Large intestine (tissue), 12 donors: ENCODE results near the gene FBLIM1. TPM values are rescaled to one million over a fixed set of nuclear protein-coding genes. Genes with fewer than 3 reads are reported as not detected.

Experiments used
- DNase-seq, 2 donors: peaks; one replicate each; pipeline versions ENCODE4 v3.0.0 to v3.0.0-alpha.2; 2013
- H3K27ac ChIP-seq: one replicate; pipeline ENCODE4 v1.5.1; 2013; ENCODE audit warnings: low read length
- H3K27me3 ChIP-seq: 2 replicates; pipeline ENCODE4 v1.6.1; 2013; ENCODE audit warnings: low read length; ENCODE audit not compliant: control insufficient read depth, insufficient read depth
- H3K36me3 ChIP-seq: 2 replicates; pipeline ENCODE4 v1.6.1; 2013; ENCODE audit warnings: low read length; ENCODE audit not compliant: control insufficient read depth, insufficient read depth
- H3K4me1 ChIP-seq: one replicate; pipeline ENCODE4 v1.6.1; 2013; ENCODE audit warnings: low read length; ENCODE audit not compliant: control insufficient read depth, insufficient read depth
- H3K4me3 ChIP-seq: one replicate; pipeline ENCODE4 v1.5.1; 2013; ENCODE audit warnings: low read length
- H3K9me3 ChIP-seq: one replicate; pipeline ENCODE4 v1.6.1; 2013; ENCODE audit warnings: mild to moderate bottlenecking, low read depth, low read length, moderate library complexity; ENCODE audit not compliant: control insufficient read depth
- WGBS: methylation state at CpG from one replicate; pipeline ENCODE4 v1.1.5; 2013; ENCODE audit warnings: low lambda C conversion rate; ENCODE audit not compliant: insufficient coverage; 5-methylcytosine and 5-hydroxymethylcytosine counted together
- long read RNA-seq, 11 donors: transcript quantifications; one replicate each; lab custom pipeline, GENCODE V29; 2026
- polyA plus RNA-seq: library from polyadenylated mRNA; unstranded; fragments of 120-200 nt; gene quantifications from one replicate; pipeline ENCODE4 v1.2.1, GENCODE V29; 2013

FBLIM1 gene
- polyA plus RNA-seq: 76.8 TPM
- long read RNA-seq, donor 1, transcript FBLIM1-202 (9 exons, 3,695 nt): major isoform, 10 of 11 reads
- long read RNA-seq, donor 1, partial matches to known transcripts: 0 of 11 reads
- long read RNA-seq, donor 1, other reads (novel, unspliced or antisense): 0 of 11 reads
- long read RNA-seq, donor 2, transcript FBLIM1-202 (9 exons, 3,695 nt): major isoform, 6 of 12 reads
- long read RNA-seq, donor 2, partial matches to known transcripts: 0 of 12 reads
- long read RNA-seq, donor 2, other reads (novel, unspliced or antisense): 0 of 12 reads
- long read RNA-seq, donor 3: 0 reads
- long read RNA-seq, donor 4: 0 reads
- long read RNA-seq, donor 5, transcript FBLIM1-202 (9 exons, 3,695 nt): major isoform, 10 of 46 reads
- long read RNA-seq, donor 5, partial matches to known transcripts: 34 of 46 reads
- long read RNA-seq, donor 5, other reads (novel, unspliced or antisense): 0 of 46 reads
- long read RNA-seq, donor 6, transcript FBLIM1-202 (9 exons, 3,695 nt): major isoform, 8 of 13 reads
- long read RNA-seq, donor 6, partial matches to known transcripts: 0 of 13 reads
- long read RNA-seq, donor 6, other reads (novel, unspliced or antisense): 0 of 13 reads
- long read RNA-seq, donor 7, transcript FBLIM1-202 (9 exons, 3,695 nt): major isoform, 6 of 8 reads
- long read RNA-seq, donor 7, partial matches to known transcripts: 0 of 8 reads
- long read RNA-seq, donor 7, other reads (novel, unspliced or antisense): 0 of 8 reads
- long read RNA-seq, donor 8, transcript FBLIM1-202 (9 exons, 3,695 nt): major isoform, 11 of 16 reads
- long read RNA-seq, donor 8, partial matches to known transcripts: 0 of 16 reads
- long read RNA-seq, donor 8, other reads (novel, unspliced or antisense): 0 of 16 reads
- long read RNA-seq, donor 9, partial matches to known transcripts: 0 of 8 reads
- long read RNA-seq, donor 9, other reads (novel, unspliced or antisense): 0 of 8 reads
- long read RNA-seq, donor 10, transcript FBLIM1-202 (9 exons, 3,695 nt): major isoform, 18 of 20 reads
- long read RNA-seq, donor 10, partial matches to known transcripts: 0 of 20 reads
- long read RNA-seq, donor 10, other reads (novel, unspliced or antisense): 0 of 20 reads
- long read RNA-seq, donor 11, transcript FBLIM1-202 (9 exons, 3,695 nt): major isoform, 9 of 19 reads
- long read RNA-seq, donor 11, partial matches to known transcripts: 0 of 19 reads
- long read RNA-seq, donor 11, other reads (novel, unspliced or antisense): 5 of 19 reads

- peaks cover 4% of the 10 kb centered on the region for H3K36me3 ChIP-seq
- WGBS: no CpG with 5 or more reads among the region's 58 CpGs
- H3K9me3 ChIP-seq: no peaks in the 10 kb centered on the region
- peaks cover 52% of the 10 kb centered on the region for H3K4me1 ChIP-seq
- peak in 1 of 2 donors; percentile 62 for DNase-seq
- no peaks in the 10 kb centered on the region for H3K27me3 ChIP-seq
- H3K4me3 ChIP-seq: peak within 1 kb of the TSS; percentile 89
- peak within 1 kb of the TSS; percentile 89 for H3K27ac ChIP-seq
Measured at GRCh38 chr1:15758343-15758931, at the start of gene FBLIM1. Gene FBLIM1, plus strand, starts transcription at chr1:15758795. Its CDS starts 6,189 bp downstream, at chr1:15764984.

DNA sequence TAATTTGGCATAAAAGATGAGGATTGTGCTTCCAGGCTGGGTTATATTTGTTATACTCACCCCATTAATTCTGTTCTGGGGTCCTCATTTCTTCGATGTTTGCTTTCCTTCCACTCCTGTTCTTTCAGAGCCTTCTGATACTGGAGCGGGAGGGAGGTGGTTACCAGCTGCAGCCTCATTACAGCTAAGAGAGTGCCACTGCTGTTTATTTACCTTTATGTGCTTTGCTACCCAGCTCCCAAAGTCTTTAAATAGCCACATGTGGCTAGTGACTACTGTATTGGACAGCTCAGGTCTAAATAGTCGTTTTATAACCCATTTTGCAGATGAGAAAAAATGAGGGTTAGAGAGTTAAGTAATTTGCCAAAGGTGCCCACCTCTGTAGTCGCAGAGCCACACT lies 49.4 kb upstream of the FBLIM1 start:
- Histone ChIP-seq H3K27ac (no peak overlapping the region), H3K4me1 (no peaks in the 10 kb centered on the region), H3K36me3 (peaks cover 5% of the 10 kb centered on the region), H3K9me3 (no peaks in the 10 kb centered on the region), H3K4me3 (no peak overlapping the region), H3K27me3 (no peaks in the 10 kb centered on the region)
- no peak for DNase-seq
- no CpG with 5 or more reads among the region's 4 CpGs for WGBS

- no peak for DNase-seq
- no peak overlapping the region for H3K4me3 ChIP-seq
- H3K27me3 ChIP-seq: no peaks in the 10 kb centered on the region
- H3K9me3 ChIP-seq: no peaks in the 10 kb centered on the region
- H3K36me3 ChIP-seq: peaks cover 17% of the 10 kb centered on the region
- H3K4me1 ChIP-seq: no peaks in the 10 kb centered on the region
- H3K27ac ChIP-seq: no peak overlapping the region
- WGBS: no CpG with 5 or more reads among the region's 4 CpGs
Measured at GRCh38 chr1:15712168-15712567, 46.4 kb upstream of the FBLIM1 start.

DNA sequence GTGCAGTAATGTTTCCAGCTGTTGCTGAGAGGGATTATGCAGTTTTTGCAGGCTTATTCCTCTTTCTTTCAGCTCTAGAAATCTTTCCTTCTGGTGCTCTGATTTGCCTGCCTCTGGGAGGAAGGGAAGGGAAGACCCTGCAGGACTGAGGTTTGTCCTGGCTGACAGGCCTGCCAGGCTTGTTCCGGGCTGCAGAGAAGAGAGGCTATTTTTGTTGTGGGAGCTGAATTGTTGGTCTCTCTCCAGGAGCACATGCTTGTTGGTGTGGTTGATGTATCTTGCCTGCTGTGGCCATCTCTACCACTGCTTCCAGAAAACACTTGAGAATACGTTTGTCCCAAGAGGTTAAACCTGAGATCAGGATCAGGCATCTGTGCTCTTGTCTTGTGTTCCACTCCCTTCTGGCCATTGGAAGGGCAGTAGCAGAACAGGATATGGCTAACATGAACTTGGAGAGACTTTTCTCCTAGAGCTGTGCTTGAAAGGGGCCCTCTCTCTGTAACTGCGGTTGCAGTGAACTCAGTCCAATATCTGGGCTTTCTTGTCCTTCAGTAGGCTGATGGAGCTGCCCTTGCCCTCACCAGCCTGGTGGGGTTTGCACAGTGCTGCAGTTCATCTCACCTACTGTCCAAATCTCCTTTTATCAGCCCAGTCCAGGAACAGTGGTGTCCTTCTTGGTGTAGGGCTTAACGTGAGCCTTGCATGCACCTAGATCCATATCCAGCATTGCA lies 44.0 kb upstream of the FBLIM1 start:
- DNase-seq: no peak
- no CpG with 5 or more reads among the region's 4 CpGs for WGBS
- H3K36me3 ChIP-seq: peaks cover 36% of the 10 kb centered on the region
- H3K9me3 ChIP-seq: no peaks in the 10 kb centered on the region
- no peak overlapping the region for H3K27ac ChIP-seq
- no peaks in the 10 kb centered on the region for H3K4me1 ChIP-seq
- H3K27me3 ChIP-seq: no peaks in the 10 kb centered on the region
- H3K4me3 ChIP-seq: no peak overlapping the region

DNA sequence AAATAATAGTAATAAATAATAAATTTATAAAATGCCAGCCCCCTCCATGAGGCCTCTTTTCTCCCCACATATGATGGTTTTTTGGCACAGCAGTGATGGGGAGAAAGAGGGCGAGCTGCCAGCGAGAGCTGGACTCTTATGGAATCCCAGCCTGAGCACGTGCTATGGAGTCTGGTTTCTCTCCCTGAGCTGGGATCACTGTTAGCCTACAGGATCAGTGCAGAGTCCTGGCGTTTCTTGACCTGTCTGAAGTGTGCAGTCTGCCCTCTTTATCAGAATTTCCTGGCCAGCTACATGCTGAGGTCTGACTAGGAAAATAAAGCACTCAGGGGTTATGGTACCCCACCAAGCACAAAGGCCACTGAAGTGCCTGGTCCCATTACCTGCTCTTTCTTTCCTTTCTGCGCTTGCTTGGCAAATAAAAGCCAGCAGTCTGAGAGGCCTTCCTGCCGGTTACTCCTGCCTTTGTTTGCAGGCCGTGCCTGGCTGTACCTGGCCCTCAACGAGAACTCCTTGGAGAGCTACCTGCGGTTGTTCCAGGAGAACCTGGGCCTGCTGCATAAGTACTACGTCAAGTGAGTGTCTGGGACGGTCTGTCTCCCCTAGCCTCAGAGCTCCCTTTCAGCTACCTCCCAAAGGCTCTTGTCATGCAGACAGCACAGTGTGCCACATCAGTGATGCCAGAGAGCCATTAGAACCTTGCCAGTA lies 41.0 kb upstream of the FBLIM1 start:
- H3K36me3 ChIP-seq: peaks cover 60% of the 10 kb centered on the region
- H3K4me3 ChIP-seq: no peak overlapping the region
- DNase-seq: no peak
- WGBS: no CpG with 5 or more reads among the region's 11 CpGs
- H3K4me1 ChIP-seq: no peaks in the 10 kb centered on the region
- H3K27ac ChIP-seq: peak overlapping the region; percentile 45
- no peaks in the 10 kb centered on the region for H3K9me3 ChIP-seq
- no peaks in the 10 kb centered on the region for H3K27me3 ChIP-seq

- Histone ChIP-seq H3K27ac (peak overlapping the region; percentile 22), H3K4me1 (no peaks in the 10 kb centered on the region), H3K4me3 (no peak overlapping the region), H3K27me3 (no peaks in the 10 kb centered on the region), H3K9me3 (no peaks in the 10 kb centered on the region), H3K36me3 (peaks cover 66% of the 10 kb centered on the region)
- DNase-seq: no peak
- WGBS: no CpG with 5 or more reads among the region's 8 CpGs
Measured at GRCh38 chr1:15718199-15718601, 40.4 kb upstream of the FBLIM1 start.

DNA sequence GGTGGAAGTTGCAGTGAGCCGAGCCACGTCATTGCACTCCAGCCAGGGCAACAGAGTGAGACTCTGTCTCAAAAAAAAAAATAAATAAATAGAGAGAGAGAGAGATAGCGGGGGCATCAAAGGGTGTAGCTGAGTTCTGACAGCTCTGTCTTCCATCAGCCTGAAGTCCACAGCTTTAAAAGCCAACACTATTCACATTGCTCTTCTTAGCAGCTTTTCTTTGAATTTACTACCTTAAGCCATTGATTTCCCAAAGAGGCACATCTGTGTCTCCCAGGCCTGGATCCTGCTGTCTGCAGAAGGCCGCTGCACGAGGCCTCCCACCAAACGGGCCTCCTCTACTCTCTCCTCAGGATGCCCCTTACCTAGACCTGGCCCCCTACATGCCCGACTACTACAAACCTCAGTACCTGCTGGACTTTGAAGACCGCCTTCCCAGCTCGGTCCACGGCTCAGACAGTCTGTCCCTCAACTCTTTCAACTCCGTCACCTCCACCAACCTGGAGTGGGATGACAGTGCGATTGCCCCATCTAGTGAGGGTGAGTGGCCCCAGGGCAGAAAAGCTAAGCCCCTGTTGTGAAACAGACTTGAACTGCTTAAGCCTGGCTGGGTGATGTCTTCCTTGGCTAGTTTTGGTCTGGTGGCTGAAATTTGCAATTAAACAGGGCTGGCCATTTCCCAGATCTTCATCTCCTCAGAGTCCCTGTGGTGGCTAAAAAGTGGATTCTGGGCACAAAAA lies 39.0 kb upstream of the FBLIM1 start:
- Histone ChIP-seq H3K4me3 (no peak overlapping the region), H3K27ac (no peak overlapping the region), H3K4me1 (no peaks in the 10 kb centered on the region), H3K36me3 (peaks cover 75% of the 10 kb centered on the region), H3K27me3 (no peaks in the 10 kb centered on the region), H3K9me3 (no peaks in the 10 kb centered on the region)
- WGBS: no CpG with 5 or more reads among the region's 12 CpGs
- no peak for DNase-seq

DNA sequence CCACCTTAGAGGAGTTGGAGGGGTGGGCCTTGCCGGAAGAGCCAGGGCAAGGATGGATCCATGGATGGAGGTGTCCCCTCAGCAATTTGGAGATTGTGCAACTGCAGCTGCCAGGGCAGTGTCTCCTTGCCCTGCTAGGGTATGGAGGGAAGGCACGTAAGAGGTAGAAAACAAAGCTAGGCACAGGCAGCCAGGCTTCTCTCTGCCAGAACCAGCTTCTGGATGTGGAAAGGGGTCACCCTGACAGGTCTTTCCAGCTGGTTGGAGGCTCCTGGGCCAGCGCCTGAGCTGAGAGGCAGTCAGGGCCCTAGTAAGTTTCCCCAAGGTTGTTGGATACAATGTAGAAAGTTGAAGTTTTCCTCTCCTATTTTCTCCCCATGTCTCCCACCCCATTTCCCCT lies 37.7 kb upstream of the FBLIM1 start:
- H3K27me3 ChIP-seq: no peaks in the 10 kb centered on the region
- peaks cover 87% of the 10 kb centered on the region for H3K36me3 ChIP-seq
- DNase-seq: no peak
- no peak overlapping the region for H3K27ac ChIP-seq
- no CpG with 5 or more reads among the region's 3 CpGs for WGBS
- H3K9me3 ChIP-seq: no peaks in the 10 kb centered on the region
- no peak overlapping the region for H3K4me3 ChIP-seq
- no peaks in the 10 kb centered on the region for H3K4me1 ChIP-seq

DNA sequence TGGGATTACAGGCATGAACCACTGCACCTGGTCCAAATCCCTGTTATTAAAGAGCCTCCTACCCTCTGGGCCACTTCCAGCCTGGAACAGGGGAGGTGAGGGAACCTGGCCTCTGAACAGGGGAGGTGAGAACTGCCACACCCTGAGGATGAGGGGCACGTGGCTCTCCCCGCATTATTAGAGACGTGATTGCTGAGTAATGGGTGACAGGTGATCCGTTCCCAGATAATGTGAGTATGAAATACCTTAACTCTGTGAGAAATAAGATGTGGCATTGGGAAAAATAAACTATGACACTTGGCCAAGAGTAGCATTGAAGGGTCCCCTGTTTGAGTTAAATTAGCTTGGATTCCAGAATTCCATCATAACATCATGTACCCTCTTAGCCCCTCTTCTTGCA lies 36.2 kb upstream of the FBLIM1 start:
- Histone ChIP-seq H3K4me3 (no peak overlapping the region), H3K36me3 (peaks cover 87% of the 10 kb centered on the region), H3K9me3 (no peaks in the 10 kb centered on the region), H3K27ac (no peak overlapping the region), H3K27me3 (no peaks in the 10 kb centered on the region), H3K4me1 (no peaks in the 10 kb centered on the region)
- WGBS: 100% methylated on average over 1 of the region's 4 CpGs
- no peak for DNase-seq
